Caco-2 (cell line): ENCODE data around the gene MPPED1. TPM values are rescaled to one million over a fixed set of nuclear protein-coding genes. Genes with fewer than 3 reads are reported as not detected.

Experiments
- BruUV-seq: library from RNA; stranded (reverse); fragments of 400-500 nt; replicated peaks from 2 replicates; lab custom pipeline; 2021; lab: Mats Ljungman, UMichigan
- CTCF ChIA-PET: fragments of 300-600 bp; sonication (Branson Sonifier 250); formaldehyde crosslinking; loops from one replicate; lab custom pipeline; 2022; ENCODE audit warnings: antibody characterized with exemption; lab: Charles Lee
- POLR2A ChIA-PET: fragments of 300-600 bp; sonication (Branson Sonifier 250); formaldehyde crosslinking; loops from one replicate; lab custom pipeline; 2022; ENCODE audit warnings: antibody characterized with exemption; lab: Charles Lee
- DNase-seq, 2 experiments: peaks; one replicate each; pipeline versions ENCODE4 v3.0.0 to v3.0.0-alpha.2; 2020 to 2022
- H3K27me3 ChIP-seq: replicated peaks from 2 replicates; pipeline ENCODE4 v1.6.0; 2011; ENCODE audit warnings: low read length; ENCODE audit not compliant: control insufficient read depth, insufficient read depth
- H3K36me3 ChIP-seq: 2 replicates; pipeline ENCODE4 v1.5.1; 2011; ENCODE audit warnings: low read length; ENCODE audit not compliant: control insufficient read depth, insufficient read depth
- H3K4me1 ChIP-seq: fragments of 250-450 bp; sonication (Bioruptor Pico); 2 replicates; pipeline ENCODE4 v1.5.1; 2020; ENCODE audit warnings: mild to moderate bottlenecking
- H3K4me3 ChIP-seq: 2 replicates; pipeline ENCODE4 v1.5.1; 2011; ENCODE audit warnings: low read depth, mild to moderate bottlenecking, control low read depth, low read length
- H3K9me3 ChIP-seq: fragments of 250-450 bp; sonication (Bioruptor Pico); 2 replicates; pipeline ENCODE4 v1.5.1; 2020; ENCODE audit warnings: mild to moderate bottlenecking, moderate library complexity
- H3K27ac Mint-ChIP-seq: one replicate; pipeline ENCODE4 v1.8.0; 2022; ENCODE audit warnings: mixed read lengths; ENCODE audit not compliant: unreplicated experiment
- H3K27me3 Mint-ChIP-seq: one replicate; pipeline ENCODE4 v1.8.0; 2022; ENCODE audit warnings: mixed read lengths; ENCODE audit not compliant: insufficient read depth, unreplicated experiment
- H3K36me3 Mint-ChIP-seq: one replicate; pipeline ENCODE4 v1.8.0; 2022; ENCODE audit warnings: mild to moderate bottlenecking, mixed read lengths; ENCODE audit not compliant: insufficient read depth, unreplicated experiment
- H3K4me1 Mint-ChIP-seq: one replicate; pipeline ENCODE4 v1.8.0; 2022; ENCODE audit warnings: low read depth, mixed read lengths; ENCODE audit not compliant: unreplicated experiment
- H3K4me3 Mint-ChIP-seq: one replicate; pipeline ENCODE4 v1.8.0; 2022; ENCODE audit warnings: mild to moderate bottlenecking, moderate library complexity, mixed read lengths; ENCODE audit not compliant: unreplicated experiment
- H3K9me3 Mint-ChIP-seq: one replicate; pipeline ENCODE4 v1.8.0; 2022; ENCODE audit warnings: mixed read lengths; ENCODE audit not compliant: unreplicated experiment
- CTCF ChIP-seq, 2 experiments: fragments of 200-600 bp in 1 of 2; IDR thresholded peaks; 1 replicate in 1 of 2; 2 replicates in 1 of 2; pipeline versions ENCODE4 v1.5.1 to v1.8.0; 2011 to 2022; ENCODE audit warnings: antibody characterized with exemption in 1 of 2, control low read depth in 1 of 2, inconsistent platforms in 1 of 2, low read depth in 1 of 2, low read length in 1 of 2, mild to moderate bottlenecking in 1 of 2, moderate library complexity in 1 of 2; ENCODE audit not compliant: insufficient read depth in 1 of 2, severe bottlenecking in 1 of 2, unreplicated experiment in 1 of 2
- intact Hi-C: fragments of 100-400 bp; cut with micrococcal nuclease; formaldehyde crosslinking; loops from one replicate; pipeline ENCODE4 v1.10.0; 2022; ENCODE audit not compliant: unreplicated experiment
- total RNA-seq: library from RNA; stranded (reverse); gene quantifications from 2 replicates; pipeline ENCODE4 v1.2.3, GENCODE V29; 2022

The MPPED1 gene
- total RNA-seq, 1 experiment from 2014 or later = not detected

GRCh38 chr22:43392385-43392989, 19.3 kb upstream of the MPPED1 start:
- no peak for DNase-seq
- Histone ChIP-seq H3K27me3 (no peaks in the 10 kb centered on the region), H3K4me3 (no peak overlapping the region), H3K36me3 (no peaks in the 10 kb centered on the region), H3K9me3 (no peaks in the 10 kb centered on the region), H3K4me1 (0 out of 2 replicates have a peak, but pooled peaks cover 4% of the 10 kb centered on the region)
- H3K4me1 Mint-ChIP-seq = peaks cover 7% of the 10 kb centered on the region
- no peaks in the 10 kb centered on the region for H3K9me3 Mint-ChIP-seq
- ChIA-PET POLR2A (no interaction called here), CTCF (interaction anchor here (0.6 kb wide), 1 partner anchor 965 kb away, joined by 4 read pairs; no protein-coding TSS in a partner anchor)
- no peak for TF ChIP-seq CTCF (IDR thresholded peaks at IDR 0.05; ENCODE audit: insufficient read depth in 1 of 2, low read depth in 1 of 2, low read length in 1 of 2, severe bottlenecking in 1 of 2, unreplicated experiment in 1 of 2)
- H3K4me3 Mint-ChIP-seq = no peak overlapping the region
- intact Hi-C loops = no loop called here
- no peaks in the 10 kb centered on the region for H3K36me3 Mint-ChIP-seq
- H3K27me3 Mint-ChIP-seq = peaks cover 5% of the 10 kb centered on the region
- BruUV-seq = no TSS peak
- H3K27ac Mint-ChIP-seq = peak overlapping the region; percentile 16

- Histone ChIP-seq H3K4me1 (0 out of 2 replicates have a peak, but pooled peaks cover 2% of the 10 kb centered on the region), H3K4me3 (no peak overlapping the region), H3K36me3 (no peaks in the 10 kb centered on the region), H3K9me3 (no peaks in the 10 kb centered on the region), H3K27me3 (no peaks in the 10 kb centered on the region)
- TF ChIP-seq CTCF (IDR thresholded peaks at IDR 0.05; ENCODE audit: insufficient read depth in 1 of 2, low read depth in 1 of 2, low read length in 1 of 2, severe bottlenecking in 1 of 2, unreplicated experiment in 1 of 2) = no peak
- CTCF ChIA-PET = interaction anchor here (0.6 kb wide), 2 partner anchors 42 to 964 kb away, joined by 3 to 4 read pairs; no protein-coding TSS in a partner anchor
- Mint-ChIP-seq H3K36me3 (no peaks in the 10 kb centered on the region), H3K27me3 (peaks cover 2% of the 10 kb centered on the region), H3K9me3 (no peaks in the 10 kb centered on the region), H3K27ac (no peak overlapping the region), H3K4me3 (no peak overlapping the region), H3K4me1 (peaks cover 7% of the 10 kb centered on the region)
- POLR2A ChIA-PET = no interaction called here
- intact Hi-C loops = no loop called here
- no peak for DNase-seq
- BruUV-seq = no TSS peak
These were observed 18.5 kb upstream of the MPPED1 start for GRCh38 chr22:43393132-43393843.

GRCh38 chr22:43393844-43394474, 17.9 kb upstream of the MPPED1 start:
- Mint-ChIP-seq H3K27me3 (peaks cover 5% of the 10 kb centered on the region), H3K4me3 (no peak overlapping the region), H3K9me3 (no peaks in the 10 kb centered on the region), H3K27ac (no peak overlapping the region), H3K4me1 (peaks cover 7% of the 10 kb centered on the region), H3K36me3 (no peaks in the 10 kb centered on the region)
- no peaks in the 10 kb centered on the region for H3K9me3 ChIP-seq
- ChIA-PET CTCF (interaction anchor here (0.6 kb wide), 1 partner anchor 43 kb away, joined by 3 read pairs; no protein-coding TSS in a partner anchor), POLR2A (no interaction called here)
- TF ChIP-seq CTCF (IDR thresholded peaks at IDR 0.05; ENCODE audit: insufficient read depth in 1 of 2, low read depth in 1 of 2, low read length in 1 of 2, severe bottlenecking in 1 of 2, unreplicated experiment in 1 of 2) = no peak
- H3K36me3 ChIP-seq = no peaks in the 10 kb centered on the region
- no peak overlapping the region for H3K4me3 ChIP-seq
- intact Hi-C loops = no loop called here
- H3K4me1 ChIP-seq = no peaks in the 10 kb centered on the region
- no TSS peak for BruUV-seq
- DNase-seq = no peak
- no peaks in the 10 kb centered on the region for H3K27me3 ChIP-seq
